Omental fat pad (tissue), 4 donors: Measurements from ENCODE around the gene STRIT1. TPM values are rescaled to one million over a fixed set of nuclear protein-coding genes. Genes with fewer than 3 reads are reported as not detected.

Source experiments
- total RNA-seq, 4 donors: library from RNA; depleted of rRNA; stranded (reverse); fragments of >200 nt; gene quantifications; one replicate each; pipeline ENCODE4 v1.1.0, GENCODE V29; 2016

Gene STRIT1
- total RNA-seq, 4 donors from 2014 or later = not detected

Other genes with a start within 250 kb of the STRIT1 start
- gene MME, start 213.4 kb downstream of the STRIT1 start, total RNA-seq = 100 to 1,000 TPM in 3 of 4 donors, 10 to 100 TPM in 1; 33.1 to 174 (median 108) TPM